ENCODE data around the gene UTP25. TPM values are rescaled to one million over a fixed set of nuclear protein-coding genes. Genes with fewer than 3 reads are reported as not detected.

Gene UTP25
- total RNA-seq, 1 donor from 2014 or later: 7.4 TPM

GRCh38 chr1:209884249-209884648 lies 56.5 kb downstream of the UTP25 start:
- Histone ChIP-seq H3K4me3 (ENCODE audit: insufficient read depth, low read depth, low read length) (peak overlapping the region; percentile 40), H4K20me1 (ENCODE audit: insufficient read depth, low read length) (no peaks in the 10 kb centered on the region), H3K4me1 (ENCODE audit: insufficient read depth, low read length) (peaks cover 49% of the 10 kb centered on the region), H3K36me3 (ENCODE audit: insufficient read depth, low read length) (no peaks in the 10 kb centered on the region), H3K79me2 (ENCODE audit: insufficient read depth, low read length) (no peaks in the 10 kb centered on the region), H3K27ac (ENCODE audit: low read depth, low read length) (peak overlapping the region; percentile 97), H3K9me3 (ENCODE audit: insufficient read depth, low read depth, low read length) (no peaks in the 10 kb centered on the region), H3K27me3 (ENCODE audit: insufficient read depth, low read length) (no peaks in the 10 kb centered on the region), H3K9ac (ENCODE audit: low read length) (peak overlapping the region; percentile 79), H3K4me2 (ENCODE audit: low read length) (peak overlapping the region; percentile 79), H2AFZ (ENCODE audit: low read depth, low read length) (no peak overlapping the region)
- H3K4me1 Mint-ChIP-seq (ENCODE audit: low read depth, unreplicated experiment): peaks cover 38% of the 10 kb centered on the region
- no peaks in the 10 kb centered on the region for H3K27me3 Mint-ChIP-seq (ENCODE audit: low read depth, unreplicated experiment)
- H3K9me3 Mint-ChIP-seq (ENCODE audit: unreplicated experiment): peaks cover 3% of the 10 kb centered on the region
- peak overlapping the region; percentile 51 for H3K4me3 Mint-ChIP-seq (ENCODE audit: unreplicated experiment)
- FAIRE-seq (peak; percentile 69), DNase-seq (ENCODE audit: low read depth) (peak; percentile 75)
- TF ChIP-seq, protein P1, sequence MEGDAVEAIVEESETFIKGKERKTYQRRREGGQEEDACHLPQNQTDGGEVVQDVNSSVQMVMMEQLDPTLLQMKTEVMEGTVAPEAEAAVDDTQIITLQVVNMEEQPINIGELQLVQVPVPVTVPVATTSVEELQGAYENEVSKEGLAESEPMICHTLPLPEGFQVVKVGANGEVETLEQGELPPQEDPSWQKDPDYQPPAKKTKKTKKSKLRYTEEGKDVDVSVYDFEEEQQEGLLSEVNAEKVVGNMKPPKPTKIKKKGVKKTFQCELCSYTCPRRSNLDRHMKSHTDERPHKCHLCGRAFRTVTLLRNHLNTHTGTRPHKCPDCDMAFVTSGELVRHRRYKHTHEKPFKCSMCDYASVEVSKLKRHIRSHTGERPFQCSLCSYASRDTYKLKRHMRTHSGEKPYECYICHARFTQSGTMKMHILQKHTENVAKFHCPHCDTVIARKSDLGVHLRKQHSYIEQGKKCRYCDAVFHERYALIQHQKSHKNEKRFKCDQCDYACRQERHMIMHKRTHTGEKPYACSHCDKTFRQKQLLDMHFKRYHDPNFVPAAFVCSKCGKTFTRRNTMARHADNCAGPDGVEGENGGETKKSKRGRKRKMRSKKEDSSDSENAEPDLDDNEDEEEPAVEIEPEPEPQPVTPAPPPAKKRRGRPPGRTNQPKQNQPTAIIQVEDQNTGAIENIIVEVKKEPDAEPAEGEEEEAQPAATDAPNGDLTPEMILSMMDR (IDR thresholded peaks at IDR 0.05; ENCODE audit: insufficient read depth, low read depth, low read length): no peak
- no peak for TF ChIP-seq EZH2 (IDR thresholded peaks at IDR 0.05; ENCODE audit: insufficient read depth, low read length)
- H3K36me3 Mint-ChIP-seq (ENCODE audit: low read depth, unreplicated experiment): no peaks in the 10 kb centered on the region
- H3K27ac Mint-ChIP-seq (ENCODE audit: unreplicated experiment): peak overlapping the region; percentile 98

GRCh38 chr1:209884665-209885117 lies 56.9 kb downstream of the UTP25 start:
- Histone ChIP-seq H3K27ac (ENCODE audit: low read depth, low read length) (peak overlapping the region; percentile 97), H3K27me3 (ENCODE audit: insufficient read depth, low read length) (no peaks in the 10 kb centered on the region), H3K4me1 (ENCODE audit: insufficient read depth, low read length) (peaks cover 45% of the 10 kb centered on the region), H2AFZ (ENCODE audit: low read depth, low read length) (no peak overlapping the region), H3K4me3 (ENCODE audit: insufficient read depth, low read depth, low read length) (peak overlapping the region; percentile 40), H4K20me1 (ENCODE audit: insufficient read depth, low read length) (no peaks in the 10 kb centered on the region), H3K36me3 (ENCODE audit: insufficient read depth, low read length) (no peaks in the 10 kb centered on the region), H3K4me2 (ENCODE audit: low read length) (peak overlapping the region; percentile 79), H3K79me2 (ENCODE audit: insufficient read depth, low read length) (no peaks in the 10 kb centered on the region), H3K9me3 (ENCODE audit: insufficient read depth, low read depth, low read length) (no peaks in the 10 kb centered on the region), H3K9ac (ENCODE audit: low read length) (peak overlapping the region; percentile 79)
- peak; percentile 98 for FAIRE-seq
- Mint-ChIP-seq H3K4me1 (ENCODE audit: low read depth, unreplicated experiment) (peaks cover 38% of the 10 kb centered on the region), H3K4me3 (ENCODE audit: unreplicated experiment) (no peak overlapping the region), H3K27ac (ENCODE audit: unreplicated experiment) (peak overlapping the region; percentile 98), H3K27me3 (ENCODE audit: low read depth, unreplicated experiment) (no peaks in the 10 kb centered on the region), H3K36me3 (ENCODE audit: low read depth, unreplicated experiment) (no peaks in the 10 kb centered on the region), H3K9me3 (ENCODE audit: unreplicated experiment) (peaks cover 3% of the 10 kb centered on the region)
- peak; percentile 100 for DNase-seq (ENCODE audit: low read depth)
- TF ChIP-seq, protein P1 (IDR thresholded peaks at IDR 0.05; ENCODE audit: insufficient read depth, low read depth, low read length): no peak
- TF ChIP-seq EZH2 (IDR thresholded peaks at IDR 0.05; ENCODE audit: insufficient read depth, low read length): no peak

DNA sequence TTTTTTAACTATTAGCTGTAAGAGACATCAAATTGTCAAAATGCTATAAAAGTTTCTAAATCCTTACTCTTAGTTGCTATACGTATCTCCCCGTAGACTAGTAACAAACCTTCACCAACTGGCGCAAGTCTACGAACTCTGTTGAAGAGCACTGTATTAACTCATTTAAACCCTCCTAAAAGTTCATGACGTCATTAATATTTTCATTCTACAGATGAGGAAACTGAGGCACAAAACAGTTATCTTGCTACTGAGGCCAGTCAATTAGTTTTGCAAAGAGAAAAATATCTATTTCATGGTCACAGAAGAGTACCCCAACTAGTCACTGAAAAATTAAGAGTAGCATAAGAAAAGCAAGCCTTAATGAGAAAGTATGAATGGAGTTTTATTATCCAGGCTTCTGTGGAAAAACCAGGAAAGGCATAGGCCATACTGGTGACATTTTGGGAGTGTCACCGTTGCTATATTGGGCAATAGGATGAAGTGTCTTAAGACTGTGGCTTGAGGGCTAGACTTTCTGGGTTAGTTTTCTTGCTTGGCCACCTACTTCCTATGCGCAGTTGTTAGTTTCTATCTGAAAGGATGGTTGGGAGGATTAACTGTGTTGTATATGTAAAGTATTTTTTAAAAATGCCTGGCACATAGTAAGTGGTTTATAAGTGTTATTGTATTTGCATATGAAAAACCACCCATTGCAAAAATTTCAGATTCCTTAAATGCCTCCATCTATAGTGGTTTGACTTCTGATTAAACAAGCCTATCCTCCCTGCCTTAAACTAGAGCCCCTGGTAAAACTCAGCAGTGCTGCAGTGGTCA lies 57.8 kb downstream of the UTP25 start:
- Mint-ChIP-seq H3K36me3 (ENCODE audit: low read depth, unreplicated experiment) (no peaks in the 10 kb centered on the region), H3K4me1 (ENCODE audit: low read depth, unreplicated experiment) (peaks cover 38% of the 10 kb centered on the region), H3K4me3 (ENCODE audit: unreplicated experiment) (no peak overlapping the region), H3K27ac (ENCODE audit: unreplicated experiment) (peak overlapping the region; percentile 92), H3K27me3 (ENCODE audit: low read depth, unreplicated experiment) (no peaks in the 10 kb centered on the region), H3K9me3 (ENCODE audit: unreplicated experiment) (peaks cover 3% of the 10 kb centered on the region)
- Histone ChIP-seq H2AFZ (ENCODE audit: low read depth, low read length) (no peak overlapping the region), H3K36me3 (ENCODE audit: insufficient read depth, low read length) (no peaks in the 10 kb centered on the region), H3K79me2 (ENCODE audit: insufficient read depth, low read length) (no peaks in the 10 kb centered on the region), H3K4me2 (ENCODE audit: low read length) (no peak overlapping the region), H3K27ac (ENCODE audit: low read depth, low read length) (peak overlapping the region; percentile 97), H3K4me1 (ENCODE audit: insufficient read depth, low read length) (peaks cover 39% of the 10 kb centered on the region), H4K20me1 (ENCODE audit: insufficient read depth, low read length) (no peaks in the 10 kb centered on the region), H3K9me3 (ENCODE audit: insufficient read depth, low read depth, low read length) (no peaks in the 10 kb centered on the region), H3K27me3 (ENCODE audit: insufficient read depth, low read length) (no peaks in the 10 kb centered on the region), H3K4me3 (ENCODE audit: insufficient read depth, low read depth, low read length) (no peak overlapping the region), H3K9ac (ENCODE audit: low read length) (peak overlapping the region; percentile 59)
- TF ChIP-seq EZH2 (IDR thresholded peaks at IDR 0.05; ENCODE audit: insufficient read depth, low read length): no peak
- TF ChIP-seq, protein P1 (IDR thresholded peaks at IDR 0.05; ENCODE audit: insufficient read depth, low read depth, low read length): no peak
- peak; percentile 64 for DNase-seq (ENCODE audit: low read depth)
- no peak for FAIRE-seq

Measured in astrocyte (in vitro differentiated cells and primary cell).